NCI-H526 treated with DMSO at 0.1 percent for 48 hours (cell line): ENCODE measurements around the gene ADPRS.

ENCODE experiments used
- DNase-seq: peaks from one replicate; lab custom pipeline; 2025; lab: John Stamatoyannopoulos, UW

The ADPRS gene

GRCh38 chr1:36108314-36108713, 19.6 kb downstream of the ADPRS start:
- no peak for DNase-seq

- DNase-seq = no peak
Measured at GRCh38 chr1:36109041-36109679, 20.5 kb downstream of the ADPRS start.

GRCh38 chr1:36111151-36111550, 22.5 kb downstream of the ADPRS start:
- DNase-seq = no peak

GRCh38 chr1:36112823-36113222, 24.1 kb downstream of the ADPRS start:
- no peak for DNase-seq

GRCh38 chr1:36114371-36114770, 25.7 kb downstream of the ADPRS start:
- DNase-seq = no peak

- no peak for DNase-seq
Measured at GRCh38 chr1:36115200-36115669, 26.5 kb downstream of the ADPRS start.

GRCh38 chr1:36115931-36116330, 27.2 kb downstream of the ADPRS start:
- DNase-seq = no peak

GRCh38 chr1:36116901-36117300, 28.2 kb downstream of the ADPRS start:
- DNase-seq = no peak

GRCh38 chr1:36118447-36119204, 29.9 kb downstream of the ADPRS start:
- no peak for DNase-seq

GRCh38 chr1:36119456-36119855, 30.8 kb downstream of the ADPRS start:
- DNase-seq = no peak

GRCh38 chr1:36122062-36123030, 33.7 kb downstream of the ADPRS start:
- DNase-seq = no peak

GRCh38 chr1:36123356-36123755, 34.7 kb downstream of the ADPRS start:
- DNase-seq = no peak

GRCh38 chr1:36124404-36125128, 35.9 kb downstream of the ADPRS start:
- DNase-seq = no peak

GRCh38 chr1:36125129-36125991, 36.7 kb downstream of the ADPRS start, which contains the start of gene COL8A2:
COL8A2 (minus strand) TSS chr1:36125222; CDS start chr1:36100242, 24,980 bp downstream.
- no peak for DNase-seq

GRCh38 chr1:36126005-36126716, 37.5 kb downstream of the ADPRS start:
- no peak for DNase-seq

- no peak for DNase-seq
Measured at GRCh38 chr1:36126797-36127500, 38.3 kb downstream of the ADPRS start.

GRCh38 chr1:36128126-36128904, 39.6 kb downstream of the ADPRS start:
- DNase-seq = no peak

GRCh38 chr1:36128905-36129206, 40.2 kb downstream of the ADPRS start:
- DNase-seq = no peak

GRCh38 chr1:36132029-36132428, 43.3 kb downstream of the ADPRS start:
- DNase-seq = no peak
